Ovary (tissue), 9 donors: Measurements from ENCODE around the gene UMOD. TPM values are rescaled to one million over a fixed set of nuclear protein-coding genes. Genes with fewer than 3 reads are reported as not detected.

Source experiments
- DNase-seq, 5 donors: peaks; one replicate each; pipeline ENCODE4 v3.0.0-alpha.2; 2019 to 2020
- H3K27ac ChIP-seq, 2 donors: fragments of 200-600 bp; one replicate each; pipeline versions ENCODE4 v1.5.1 to v1.8.0; 2019 to 2022
- H3K27me3 ChIP-seq: fragments of 200-600 bp; one replicate; pipeline ENCODE4 v1.8.0; 2022
- H3K36me3 ChIP-seq: fragments of 200-600 bp; sonication (generic); one replicate; pipeline ENCODE4 v1.5.1; 2019
- H3K4me1 ChIP-seq: one replicate; pipeline ENCODE4 v1.8.1; 2013; ENCODE audit warnings: mild to moderate bottlenecking, moderate library complexity; ENCODE audit not compliant: insufficient read depth
- H3K4me3 ChIP-seq: fragments of 200-600 bp; sonication (generic); one replicate; pipeline ENCODE4 v1.5.1; 2017
- H3K9me3 ChIP-seq, 2 donors: fragments of 200-600 bp in 1 of 2; sonication (generic) in 1 of 2; one replicate each; pipeline versions ENCODE4 v1.5.1 to v1.8.1; 2013 to 2019; ENCODE audit warnings: mild to moderate bottlenecking in 1 of 2, moderate library complexity in 1 of 2
- EP300 ChIP-seq: sonication (generic); formaldehyde crosslinking; IDR thresholded peaks from one replicate; pipeline ENCODE4 v1.6.1; 2017; ENCODE audit warnings: antibody characterized with exemption
- POLR2A ChIP-seq: fragments of 450-650 bp; IDR thresholded peaks from one replicate; pipeline ENCODE4 v1.6.1; 2017; ENCODE audit warnings: antibody characterized with exemption, mild to moderate bottlenecking, moderate library complexity
- WGBS, 3 donors: extraction: QIAGEN DNeasy Blood & Tissue Kit in 1 of 3; methylation state at CpG; one replicate each; pipeline versions ENCODE4 v1.1.5 to v1.1.7; 2013 to 2017; 5-methylcytosine and 5-hydroxymethylcytosine counted together
- intact Hi-C, 4 donors: fragments of 100-400 bp; cut with DNase I; formaldehyde crosslinking; loops; one replicate each; pipeline versions ENCODE4 v1.11.0 to v1.15.1; 2022 to 2023
- polyA plus RNA-seq, 2 donors: library from polyadenylated mRNA; stranded (reverse); fragments of 200-250 nt in 1 of 2; fragments of 350-450 nt in 1 of 2; fragmentation: Illumina TruSeq in 1 of 2; extraction: RNeasy Lipid Tissue Mini Kit (QIAGEN cat#74804) in 1 of 2; gene quantifications; one replicate each; pipeline ENCODE4 v1.2.3, GENCODE V29; 2013 to 2014
- total RNA-seq, 7 donors: library from RNA; depleted of rRNA in 2 of 7; stranded (reverse); fragments of >200 nt in 2 of 7; fragmentation: NEBNext Ultra II Directional in 3 of 7; extraction: Animal tissue kit (Norgen Biotek cat#: 25700) in 3 of 7; gene quantifications; one replicate each; pipeline versions ENCODE4 v1.1.0 to v1.2.4, GENCODE V29; 2016 to 2023
- TF ChIP-seq, protein P1 (sequence below), 3 donors: fragments of 450-650 bp in 2 of 3; fragments of 200-600 bp in 1 of 3; IDR thresholded peaks; one replicate each; pipeline versions ENCODE4 v1.5.1 to v1.8.0; 2016 to 2022; ENCODE audit warnings: antibody characterized with exemption in 3 of 3, mild to moderate bottlenecking in 1 of 3
- donor health status: DM: no; HTN: no; CAD: no; lungs with moderate emphysema.
- donor health status: DM: no; HTN: no; CAD: no.
- donor health status: Bipolar disorder and iron deficiency.
- donor health status: DM: yes; HTN: yes; CAD: no.
- donor health status: DM: no; HTN: no; CAD: no.
- donor health status: DM: yes; HTN: yes; CAD: no.

UMOD gene
- total and polyA plus RNA-seq, 9 donors: not detected

DNA sequence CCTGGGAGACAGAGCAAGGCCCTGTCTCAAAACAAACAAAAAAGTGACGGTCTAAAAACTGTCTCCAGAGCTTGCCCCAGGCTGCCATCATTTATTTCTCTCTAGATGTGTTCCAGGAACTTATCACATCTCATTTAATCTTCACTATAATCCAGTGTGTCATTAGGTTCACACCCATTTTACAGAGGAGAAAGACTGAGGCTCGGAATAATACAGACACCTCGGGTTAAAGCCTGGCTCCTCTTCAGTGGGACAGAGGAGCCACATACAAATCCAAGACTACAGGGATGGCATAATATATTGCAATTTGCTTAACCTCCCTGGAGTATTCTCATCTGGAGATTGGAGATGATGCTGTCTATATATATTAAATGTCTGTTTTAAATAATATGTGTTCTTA lies 46.1 kb upstream of the UMOD start:
- Histone ChIP-seq H3K27ac (no peak overlapping the region), H3K36me3 (no peaks in the 10 kb centered on the region), H3K9me3 (no peaks in the 10 kb centered on the region), H3K4me3 (no peak overlapping the region), H3K27me3 (no peaks in the 10 kb centered on the region), H3K4me1 (peaks cover 3% of the 10 kb centered on the region)
- no peak for DNase-seq
- intact Hi-C loops: no loop called here
- TF ChIP-seq EP300 (no peak), POLR2A (no peak)
- TF ChIP-seq, protein P1, sequence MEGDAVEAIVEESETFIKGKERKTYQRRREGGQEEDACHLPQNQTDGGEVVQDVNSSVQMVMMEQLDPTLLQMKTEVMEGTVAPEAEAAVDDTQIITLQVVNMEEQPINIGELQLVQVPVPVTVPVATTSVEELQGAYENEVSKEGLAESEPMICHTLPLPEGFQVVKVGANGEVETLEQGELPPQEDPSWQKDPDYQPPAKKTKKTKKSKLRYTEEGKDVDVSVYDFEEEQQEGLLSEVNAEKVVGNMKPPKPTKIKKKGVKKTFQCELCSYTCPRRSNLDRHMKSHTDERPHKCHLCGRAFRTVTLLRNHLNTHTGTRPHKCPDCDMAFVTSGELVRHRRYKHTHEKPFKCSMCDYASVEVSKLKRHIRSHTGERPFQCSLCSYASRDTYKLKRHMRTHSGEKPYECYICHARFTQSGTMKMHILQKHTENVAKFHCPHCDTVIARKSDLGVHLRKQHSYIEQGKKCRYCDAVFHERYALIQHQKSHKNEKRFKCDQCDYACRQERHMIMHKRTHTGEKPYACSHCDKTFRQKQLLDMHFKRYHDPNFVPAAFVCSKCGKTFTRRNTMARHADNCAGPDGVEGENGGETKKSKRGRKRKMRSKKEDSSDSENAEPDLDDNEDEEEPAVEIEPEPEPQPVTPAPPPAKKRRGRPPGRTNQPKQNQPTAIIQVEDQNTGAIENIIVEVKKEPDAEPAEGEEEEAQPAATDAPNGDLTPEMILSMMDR (IDR thresholded peaks at IDR 0.05): no peak
- 88 to 96% (median 91%) methylated on average over 3 of the region's 3 CpGs for WGBS, 3 donors

DNA sequence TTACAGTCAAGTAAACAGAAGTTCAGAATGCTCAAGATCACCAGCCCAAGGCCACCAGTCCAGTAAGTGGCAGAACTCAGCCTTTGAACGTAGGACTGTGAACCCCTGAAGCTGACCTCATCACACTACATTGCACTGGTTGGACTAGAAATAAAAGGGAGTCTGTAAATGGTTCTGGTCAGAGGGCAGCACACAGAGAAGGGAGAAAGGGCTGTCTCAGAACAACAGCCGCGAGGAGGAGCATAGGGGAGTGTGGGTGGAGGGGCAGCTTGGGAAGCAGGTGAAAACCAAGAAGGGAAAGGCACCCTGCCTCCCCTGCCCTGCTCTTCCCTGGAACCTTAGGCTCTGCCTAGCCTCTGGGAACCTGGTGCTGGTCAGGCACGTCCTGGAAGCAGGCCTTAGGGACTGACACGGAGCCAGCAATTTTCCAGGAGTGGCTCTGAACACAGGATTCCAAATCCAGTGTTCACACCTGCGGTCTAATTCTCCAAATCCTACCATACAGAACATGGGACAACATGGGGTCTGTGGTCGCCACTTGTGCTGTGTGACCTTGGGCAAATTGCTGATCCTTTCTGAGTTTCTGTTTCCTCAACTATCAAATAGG lies 45.1 kb upstream of the UMOD start:
- DNase-seq: no peak
- WGBS, 3 donors: 83 to 91% (median 87%) methylated on average over 7 of the region's 7 CpGs
- Histone ChIP-seq H3K4me3 (no peak overlapping the region), H3K27me3 (no peaks in the 10 kb centered on the region), H3K36me3 (no peaks in the 10 kb centered on the region), H3K27ac (no peak overlapping the region), H3K9me3 (no peaks in the 10 kb centered on the region), H3K4me1 (peaks cover 6% of the 10 kb centered on the region)
- intact Hi-C loops: no loop called here
- TF ChIP-seq EP300 (no peak), POLR2A (no peak)
- TF ChIP-seq, protein P1 (IDR thresholded peaks at IDR 0.05): no peak

DNA sequence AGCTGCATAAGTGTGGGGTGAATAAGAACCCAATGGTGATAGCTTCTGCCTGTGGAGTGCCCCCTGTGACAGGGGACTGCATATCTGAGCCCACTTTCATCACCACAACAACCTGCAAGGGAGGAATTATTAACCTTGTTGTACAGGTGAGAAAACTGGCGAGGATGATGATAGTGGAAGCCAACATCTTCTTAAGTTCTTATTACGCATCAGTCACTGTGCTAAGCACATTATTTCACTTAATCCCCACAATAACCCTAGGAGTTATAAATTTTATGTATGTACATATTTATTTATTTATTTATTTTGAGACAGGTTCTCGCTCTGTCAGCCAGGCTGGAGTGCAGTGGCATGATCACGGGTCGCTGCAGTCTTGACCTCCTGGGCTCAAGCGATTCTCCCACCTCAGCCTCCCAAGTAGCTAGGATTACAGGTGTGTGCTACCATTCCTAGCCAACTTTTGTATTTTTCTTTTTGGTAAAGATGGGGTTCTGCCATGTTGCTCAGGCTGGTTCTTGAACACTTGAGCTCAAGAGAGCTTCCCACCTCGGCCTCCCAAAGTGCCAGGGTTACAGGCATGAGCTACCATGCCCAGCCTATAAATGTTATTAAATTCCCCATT lies 44.4 kb upstream of the UMOD start:
- DNase-seq: no peak
- H3K9me3 ChIP-seq: no peaks in the 10 kb centered on the region
- 95 to 97% (median 97%) methylated on average over 7 of the region's 7 CpGs for WGBS, 3 donors

DNA sequence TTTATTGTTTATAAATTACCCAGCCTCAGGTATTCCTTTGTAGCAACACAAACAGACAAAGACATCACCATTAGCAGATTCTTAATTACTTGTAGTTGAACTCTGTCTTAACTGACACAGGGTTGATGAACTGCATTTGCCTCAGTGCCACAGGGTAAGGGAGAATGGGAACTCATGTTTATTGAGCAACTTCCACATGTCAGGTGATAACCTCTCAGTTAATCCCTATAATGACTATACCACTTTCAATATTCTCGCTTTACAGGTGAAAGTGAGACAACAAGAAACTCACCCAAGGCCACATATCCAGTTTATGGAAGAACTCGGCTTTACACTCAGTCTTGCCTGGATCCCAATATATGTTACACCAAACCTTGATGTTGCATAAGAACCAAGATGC lies 43.4 kb upstream of the UMOD start:
- DNase-seq: no peak
- intact Hi-C loops: no loop called here
- TF ChIP-seq POLR2A (no peak), EP300 (no peak)
- TF ChIP-seq, protein P1 (IDR thresholded peaks at IDR 0.05): no peak
- H3K4me3 ChIP-seq: no peak overlapping the region
- H3K9me3 ChIP-seq: no peaks in the 10 kb centered on the region
- no peaks in the 10 kb centered on the region for H3K27me3 ChIP-seq
- 90 to 96% (median 95%) methylated on average over 2 of the region's 2 CpGs for WGBS, 3 donors
- H3K27ac ChIP-seq: no peak overlapping the region
- H3K36me3 ChIP-seq: no peaks in the 10 kb centered on the region
- peaks cover 6% of the 10 kb centered on the region for H3K4me1 ChIP-seq

More for the DNA sequence above, 44.4 kb upstream of the UMOD start:
- peaks cover 6% of the 10 kb centered on the region for H3K4me1 ChIP-seq
- no peak overlapping the region for H3K4me3 ChIP-seq
- H3K27ac ChIP-seq: no peak overlapping the region
- H3K36me3 ChIP-seq: no peaks in the 10 kb centered on the region
- no peak for TF ChIP-seq POLR2A
- intact Hi-C loops: no loop called here
- no peaks in the 10 kb centered on the region for H3K27me3 ChIP-seq
